ENCODE data around the gene AFTPH.

DNA sequence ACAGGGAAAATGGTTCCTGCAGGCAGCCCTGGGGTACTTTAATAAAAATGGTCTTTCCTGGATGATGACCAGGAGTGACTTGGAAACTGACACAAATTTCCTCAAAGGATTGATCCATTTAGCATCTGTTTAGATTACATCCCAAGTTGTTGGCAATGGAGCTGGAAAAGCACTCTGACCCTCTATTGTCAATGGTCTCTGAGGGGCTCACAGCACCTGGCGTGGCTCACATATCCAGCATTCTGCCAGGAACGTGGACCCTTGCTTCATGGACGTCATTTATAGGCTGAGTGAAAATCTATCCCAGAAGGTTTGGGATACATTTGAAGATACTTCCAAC lies 85.8 kb downstream of the AFTPH start:
- TF ChIP-seq CTCF (IDR thresholded peaks at IDR 0.05) (no peak), POLR2A (IDR thresholded peaks at IDR 0.05) (no peak)

All from testis (tissue), 2 donors.